Liver (tissue), 9 donors: ENCODE data around the gene DNAJC25. TPM values are rescaled to one million over a fixed set of nuclear protein-coding genes. Genes with fewer than 3 reads are reported as not detected.

Experiments used
- DNase-seq: peaks from one replicate; pipeline ENCODE4 v3.0.0-alpha.2; 2017; ENCODE audit warnings: low spot score
- H3K27ac ChIP-seq, 2 donors: one replicate each; pipeline ENCODE4 v1.7.0; 2013; ENCODE audit warnings: inconsistent platforms in 2 of 2, low read length in 2 of 2, control low read depth in 1 of 2, low read depth in 1 of 2, mild to moderate bottlenecking in 1 of 2
- H3K27me3 ChIP-seq, 4 donors: one replicate each; pipeline versions ENCODE4 v1.6.1 to v1.7.0; 2013; ENCODE audit warnings: low read length in 3 of 4, inconsistent platforms in 1 of 4, mild to moderate bottlenecking in 1 of 4, moderate library complexity in 1 of 4; ENCODE audit not compliant: control insufficient read depth in 4 of 4, insufficient read depth in 4 of 4
- H3K36me3 ChIP-seq, 4 donors: one replicate each; pipeline versions ENCODE4 v1.6.1 to v1.7.0; 2013; ENCODE audit warnings: low read length in 3 of 4, mild to moderate bottlenecking in 3 of 4, low read depth in 1 of 4, moderate library complexity in 1 of 4; ENCODE audit not compliant: control insufficient read depth in 4 of 4, insufficient read depth in 3 of 4
- H3K4me1 ChIP-seq, 4 donors: one replicate each; pipeline versions ENCODE4 v1.6.1 to v1.7.0; 2013; ENCODE audit warnings: low read length in 3 of 4, mild to moderate bottlenecking in 3 of 4, moderate library complexity in 1 of 4; ENCODE audit not compliant: control insufficient read depth in 4 of 4, insufficient read depth in 4 of 4
- H3K4me3 ChIP-seq, 3 donors: one replicate each; pipeline versions ENCODE4 v1.6.1 to v1.7.0; 2013; ENCODE audit warnings: low read length in 3 of 3, control low read depth in 1 of 3, low read depth in 1 of 3, mild to moderate bottlenecking in 1 of 3
- H3K9ac ChIP-seq, 2 donors: one replicate each; pipeline ENCODE4 v1.7.0; 2013; ENCODE audit warnings: low read length in 2 of 2, mild to moderate bottlenecking in 2 of 2, moderate library complexity in 2 of 2, control low read depth in 1 of 2, low read depth in 1 of 2
- H3K9me3 ChIP-seq, 4 donors: one replicate each; pipeline versions ENCODE4 v1.6.1 to v1.7.0; 2013; ENCODE audit warnings: low read length in 3 of 4; ENCODE audit not compliant: control insufficient read depth in 4 of 4
- ATF3 ChIP-seq: IDR thresholded peaks from 2 replicates; pipeline ENCODE4 v1.6.1; 2016; ENCODE audit warnings: antibody characterized with exemption
- EGR1 ChIP-seq, 2 donors: IDR thresholded peaks; 2 replicates each; pipeline ENCODE4 v1.6.1; 2016 to 2018; ENCODE audit warnings: antibody characterized with exemption in 2 of 2, low read depth in 2 of 2
- FOXA1 ChIP-seq: IDR thresholded peaks from 2 replicates; pipeline ENCODE4 v1.6.1; 2016; ENCODE audit warnings: antibody characterized with exemption
- FOXA2 ChIP-seq: IDR thresholded peaks from 2 replicates; pipeline ENCODE4 v1.6.1; 2016; ENCODE audit warnings: antibody characterized with exemption
- GABPA ChIP-seq, 2 donors: IDR thresholded peaks in 1 of 2; conservative IDR thresholded peaks in 1 of 2; 2 replicates each; pipeline ENCODE4 v1.6.1; 2016; ENCODE audit warnings: antibody characterized with exemption in 2 of 2, mild to moderate bottlenecking in 1 of 2, moderate library complexity in 1 of 2
- HNF4A ChIP-seq, 2 donors: conservative IDR thresholded peaks; 2 replicates each; pipeline ENCODE4 v1.6.1; 2016; ENCODE audit warnings: antibody characterized with exemption in 2 of 2, mild to moderate bottlenecking in 2 of 2
- HNF4G ChIP-seq: IDR thresholded peaks from 2 replicates; pipeline ENCODE4 v1.6.1; 2016; ENCODE audit warnings: antibody characterized with exemption
- JUND ChIP-seq, 2 donors: IDR thresholded peaks; 2 replicates each; pipeline ENCODE4 v1.6.1; 2016; ENCODE audit warnings: antibody characterized with exemption in 2 of 2
- MAX ChIP-seq: IDR thresholded peaks from 2 replicates; pipeline ENCODE4 v1.6.1; 2016; ENCODE audit warnings: antibody characterized with exemption
- NR2F2 ChIP-seq: IDR thresholded peaks from 2 replicates; pipeline ENCODE4 v1.6.1; 2016; ENCODE audit warnings: antibody characterized with exemption
- RAD21 ChIP-seq, 2 donors: IDR thresholded peaks; 2 replicates each; pipeline ENCODE4 v1.6.1; 2016; ENCODE audit warnings: antibody characterized with exemption in 2 of 2, mild to moderate bottlenecking in 2 of 2
- REST ChIP-seq: IDR thresholded peaks from 2 replicates; pipeline ENCODE4 v1.6.1; 2016; ENCODE audit warnings: antibody characterized with exemption, mild to moderate bottlenecking
- RXRA ChIP-seq, 2 donors: IDR thresholded peaks; 2 replicates each; pipeline ENCODE4 v1.6.1; 2017 to 2018; ENCODE audit warnings: antibody characterized with exemption in 2 of 2, mild to moderate bottlenecking in 1 of 2
- SP1 ChIP-seq: IDR thresholded peaks from 2 replicates; pipeline ENCODE4 v1.6.1; 2018; ENCODE audit warnings: antibody characterized with exemption, mild to moderate bottlenecking
- TAF1 ChIP-seq: conservative IDR thresholded peaks from 2 replicates; pipeline ENCODE4 v1.6.1; 2016; ENCODE audit warnings: antibody characterized with exemption, mild to moderate bottlenecking
- YY1 ChIP-seq: IDR thresholded peaks from 2 replicates; pipeline ENCODE4 v1.6.1; 2016; ENCODE audit warnings: antibody characterized with exemption, mild to moderate bottlenecking
- ZBTB33 ChIP-seq: IDR thresholded peaks from 2 replicates; pipeline ENCODE4 v1.6.1; 2016; ENCODE audit warnings: antibody characterized with exemption
- WGBS: extraction: QIAGEN DNeasy Blood & Tissue Kit; methylation state at CpG from one replicate; pipeline ENCODE4 v1.1.7; 2013; 5-methylcytosine and 5-hydroxymethylcytosine counted together
- polyA plus RNA-seq, 2 donors: library from polyadenylated mRNA; stranded (reverse) in 1 of 2; unstranded in 1 of 2; fragments of 200-250 nt in 1 of 2; fragments of >200 nt in 1 of 2; fragmentation: Nextera tagmentation in 1 of 2; extraction: Ambion mirVana in 1 of 2; gene quantifications; one replicate each; pipeline versions ENCODE4 v1.2.1 to v1.2.3, GENCODE V29; 2013 to 2015
- total RNA-seq, 2 donors: library from RNA; depleted of rRNA; stranded (reverse); fragments of >200 nt; gene quantifications; one replicate each; pipeline ENCODE4 v1.2.3, GENCODE V29; 2014
- TF ChIP-seq, protein P1 (sequence below): fragments of 150-350 bp; IDR thresholded peaks from 2 replicates; pipeline ENCODE4 v1.5.1; 2017; ENCODE audit warnings: improper control_type of control experiment, low read depth, low read length; ENCODE audit not compliant: missing input control
- donor health status: healthy.
- donor health status: healthy.
- donor health status: healthy.
- donor health status: healthy.
- donor health status: healthy.

The DNAJC25 gene
- total and polyA plus RNA-seq, 4 donors, result 9.3 to 17.8 (median 15.3) TPM

DNA sequence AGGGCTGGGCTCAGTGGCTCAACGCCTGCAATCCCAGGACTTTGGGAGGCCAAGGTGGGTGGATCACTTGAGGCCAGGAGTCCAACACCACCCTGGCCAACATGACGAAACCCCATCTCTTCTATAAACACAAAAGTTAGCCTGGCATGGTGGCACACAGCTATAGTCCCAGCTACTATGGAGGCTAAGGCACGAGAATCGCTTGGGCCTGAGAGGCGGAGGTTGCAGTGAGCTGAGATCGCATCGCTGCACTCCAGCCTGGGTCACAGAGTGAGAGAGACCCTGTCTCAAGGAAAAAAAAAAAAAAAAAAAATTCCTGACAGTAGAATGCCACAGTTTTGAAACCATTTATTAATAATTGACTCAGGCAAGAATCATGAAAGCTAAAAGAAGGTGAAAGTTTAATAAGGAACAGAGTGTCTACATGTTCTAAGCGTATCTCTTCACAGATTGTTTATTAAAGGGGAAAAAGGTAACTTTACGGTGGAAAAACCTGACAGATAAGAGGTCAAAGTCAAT is 26.0 kb upstream of the DNAJC25 start:
- no peaks in the 10 kb centered on the region for H3K27me3 ChIP-seq
- DNase-seq, result no peak
- peak overlapping the region in 1 of 3 donors; percentile 34 for H3K4me3 ChIP-seq
- H3K4me1 ChIP-seq, result peaks cover 11 to 54% (median 41%) of the 10 kb centered on the region in 4 donors
- WGBS, result 38% methylated on average over 9 of the region's 9 CpGs
- H3K9me3 ChIP-seq, result no peaks in the 10 kb centered on the region
- peak overlapping the region; percentile 55 to 83 for H3K27ac ChIP-seq
- TF ChIP-seq YY1 (peak; percentile 93), ZBTB33 (peak; percentile 61), EGR1 (IDR thresholded peaks at IDR 0.05; ENCODE audit: low read depth in 2 of 2) (no peak), SP1 (peak; percentile 95), NR2F2 (peak; percentile 48), TAF1 (peak; percentile 50), HNF4G (peak; percentile 47), JUND (IDR thresholded peaks at IDR 0.05) (peak; percentile 48 to 72), HNF4A (conservative IDR thresholded peaks at IDR 0.05) (peak; percentile 78 to 84), FOXA1 (no peak), GABPA (IDR thresholded peaks at IDR 0.05 in 1 of 2, conservative IDR thresholded peaks at IDR 0.05 in 1 of 2) (no peak), ATF3 (peak; percentile 56), RXRA (IDR thresholded peaks at IDR 0.05) (peak; percentile 80 to 87), FOXA2 (peak; percentile 78), MAX (peak; percentile 36), RAD21 (IDR thresholded peaks at IDR 0.05) (peak in 1 of 2 donors; percentile 5), REST (peak; percentile 51)
- TF ChIP-seq, protein P1, sequence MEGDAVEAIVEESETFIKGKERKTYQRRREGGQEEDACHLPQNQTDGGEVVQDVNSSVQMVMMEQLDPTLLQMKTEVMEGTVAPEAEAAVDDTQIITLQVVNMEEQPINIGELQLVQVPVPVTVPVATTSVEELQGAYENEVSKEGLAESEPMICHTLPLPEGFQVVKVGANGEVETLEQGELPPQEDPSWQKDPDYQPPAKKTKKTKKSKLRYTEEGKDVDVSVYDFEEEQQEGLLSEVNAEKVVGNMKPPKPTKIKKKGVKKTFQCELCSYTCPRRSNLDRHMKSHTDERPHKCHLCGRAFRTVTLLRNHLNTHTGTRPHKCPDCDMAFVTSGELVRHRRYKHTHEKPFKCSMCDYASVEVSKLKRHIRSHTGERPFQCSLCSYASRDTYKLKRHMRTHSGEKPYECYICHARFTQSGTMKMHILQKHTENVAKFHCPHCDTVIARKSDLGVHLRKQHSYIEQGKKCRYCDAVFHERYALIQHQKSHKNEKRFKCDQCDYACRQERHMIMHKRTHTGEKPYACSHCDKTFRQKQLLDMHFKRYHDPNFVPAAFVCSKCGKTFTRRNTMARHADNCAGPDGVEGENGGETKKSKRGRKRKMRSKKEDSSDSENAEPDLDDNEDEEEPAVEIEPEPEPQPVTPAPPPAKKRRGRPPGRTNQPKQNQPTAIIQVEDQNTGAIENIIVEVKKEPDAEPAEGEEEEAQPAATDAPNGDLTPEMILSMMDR, result no peak
- no peaks in the 10 kb centered on the region for H3K36me3 ChIP-seq
- peak overlapping the region in 1 of 2 donors; percentile 15 for H3K9ac ChIP-seq
